GM12872 (cell line): ENCODE measurements around the gene PHF14.

Experiments
- CTCF ChIP-seq: IDR thresholded peaks from 3 replicates; pipeline ENCODE4 v1.5.1; 2011; ENCODE audit warnings: low read depth, mild to moderate bottlenecking, low read length, moderate library complexity; ENCODE audit not compliant: insufficient read depth

The PHF14 gene

GRCh38 chr7:11188529-11189310, 215.0 kb downstream of the PHF14 start:
- TF ChIP-seq CTCF = no peak

- TF ChIP-seq CTCF = no peak
Measured at GRCh38 chr7:11191081-11191480, 217.4 kb downstream of the PHF14 start.

- TF ChIP-seq CTCF = no peak
Measured at GRCh38 chr7:11191574-11192220, 218.0 kb downstream of the PHF14 start.

GRCh38 chr7:11192506-11192905, 218.8 kb downstream of the PHF14 start:
- no peak for TF ChIP-seq CTCF

GRCh38 chr7:11193131-11193867, 219.6 kb downstream of the PHF14 start:
- TF ChIP-seq CTCF = no peak

- no peak for TF ChIP-seq CTCF
Measured at GRCh38 chr7:11193888-11194287, 220.2 kb downstream of the PHF14 start.

- TF ChIP-seq CTCF = no peak
Measured at GRCh38 chr7:11194492-11194891, 220.8 kb downstream of the PHF14 start.
